Calu3 (cell line): ENCODE data around the gene MOCS1. TPM values are rescaled to one million over a fixed set of nuclear protein-coding genes. Genes with fewer than 3 reads are reported as not detected.

Experiments used
- BruUV-seq: library from RNA; stranded (reverse); fragments of 400-500 nt; replicated peaks from 2 replicates; lab custom pipeline; 2021; lab: Mats Ljungman, UMichigan
- CTCF ChIA-PET: fragments of 300-600 bp; sonication (Branson Sonifier 250); formaldehyde crosslinking; loops from one replicate; lab custom pipeline; 2022; ENCODE audit warnings: antibody characterized with exemption; lab: Charles Lee
- DNase-seq: peaks from one replicate; pipeline ENCODE4 v3.0.0; 2022
- H3K27ac Mint-ChIP-seq: one replicate; pipeline ENCODE4 v1.8.0; 2022; ENCODE audit warnings: mixed read lengths; ENCODE audit not compliant: unreplicated experiment
- H3K27me3 Mint-ChIP-seq: one replicate; pipeline ENCODE4 v1.8.0; 2022; ENCODE audit warnings: mixed read lengths; ENCODE audit not compliant: unreplicated experiment
- H3K36me3 Mint-ChIP-seq: one replicate; pipeline ENCODE4 v1.8.0; 2022; ENCODE audit warnings: mild to moderate bottlenecking, moderate library complexity, mixed read lengths; ENCODE audit not compliant: insufficient read depth, unreplicated experiment
- H3K4me1 Mint-ChIP-seq: one replicate; pipeline ENCODE4 v1.8.0; 2022; ENCODE audit warnings: mild to moderate bottlenecking, low read depth, mixed read lengths; ENCODE audit not compliant: unreplicated experiment
- H3K4me3 Mint-ChIP-seq: one replicate; pipeline ENCODE4 v1.8.0; 2022; ENCODE audit warnings: mild to moderate bottlenecking, low read depth, moderate library complexity, mixed read lengths; ENCODE audit not compliant: unreplicated experiment
- H3K9me3 Mint-ChIP-seq: one replicate; pipeline ENCODE4 v1.8.0; 2022; ENCODE audit warnings: low read depth, mixed read lengths; ENCODE audit not compliant: unreplicated experiment
- CTCF ChIP-seq: fragments of 200-600 bp; IDR thresholded peaks from one replicate; pipeline ENCODE4 v1.8.0; 2022; ENCODE audit warnings: antibody characterized with exemption; ENCODE audit not compliant: unreplicated experiment
- intact Hi-C: fragments of 100-400 bp; cut with micrococcal nuclease; formaldehyde crosslinking; loops from one replicate; pipeline ENCODE4 v1.10.0; 2022; ENCODE audit not compliant: unreplicated experiment
- total RNA-seq: library from RNA; stranded (reverse); gene quantifications from 2 replicates; pipeline ENCODE4 v1.2.3, GENCODE V29; 2022

The MOCS1 gene
- total RNA-seq, 1 experiment from 2014 or later = 2.5 TPM

GRCh38 chr6:39904946-39905639, 29.2 kb downstream of the MOCS1 start:
- no peak for TF ChIP-seq CTCF
- DNase-seq = no peak
- Mint-ChIP-seq H3K27me3 (no peaks in the 10 kb centered on the region), H3K36me3 (no peaks in the 10 kb centered on the region), H3K9me3 (no peaks in the 10 kb centered on the region), H3K4me1 (no peaks in the 10 kb centered on the region), H3K27ac (no peak overlapping the region), H3K4me3 (no peak overlapping the region)
- BruUV-seq = no TSS peak
- CTCF ChIA-PET = no interaction called here
- intact Hi-C loops = no loop called here

DNA sequence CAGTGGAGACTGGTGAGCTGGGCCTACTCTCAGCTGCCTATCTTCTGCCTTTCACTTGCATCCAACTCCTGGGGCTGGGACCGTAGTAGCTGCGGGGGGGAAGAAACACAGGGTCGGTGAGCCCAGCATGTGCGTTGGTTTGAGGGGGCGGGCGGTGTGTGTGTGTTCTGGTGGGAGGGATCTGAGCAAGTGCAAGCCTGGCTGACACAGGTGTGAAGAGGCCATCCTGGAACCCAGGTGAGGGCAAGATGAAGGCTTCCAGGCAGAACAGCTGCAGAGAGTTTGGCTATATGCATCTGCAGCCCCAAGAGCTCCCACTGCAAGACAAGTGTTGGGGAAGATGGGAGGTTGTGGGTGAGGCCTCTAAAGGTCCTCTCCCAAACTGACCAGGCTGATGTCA, 30.6 kb downstream of the MOCS1 start:
- no peak for TF ChIP-seq CTCF
- Mint-ChIP-seq H3K27me3 (no peaks in the 10 kb centered on the region), H3K36me3 (no peaks in the 10 kb centered on the region), H3K9me3 (no peaks in the 10 kb centered on the region), H3K4me1 (no peaks in the 10 kb centered on the region), H3K4me3 (no peak overlapping the region), H3K27ac (no peak overlapping the region)
- no peak for DNase-seq
- CTCF ChIA-PET = no interaction called here
- BruUV-seq = no TSS peak
- intact Hi-C loops = no loop called here

DNA sequence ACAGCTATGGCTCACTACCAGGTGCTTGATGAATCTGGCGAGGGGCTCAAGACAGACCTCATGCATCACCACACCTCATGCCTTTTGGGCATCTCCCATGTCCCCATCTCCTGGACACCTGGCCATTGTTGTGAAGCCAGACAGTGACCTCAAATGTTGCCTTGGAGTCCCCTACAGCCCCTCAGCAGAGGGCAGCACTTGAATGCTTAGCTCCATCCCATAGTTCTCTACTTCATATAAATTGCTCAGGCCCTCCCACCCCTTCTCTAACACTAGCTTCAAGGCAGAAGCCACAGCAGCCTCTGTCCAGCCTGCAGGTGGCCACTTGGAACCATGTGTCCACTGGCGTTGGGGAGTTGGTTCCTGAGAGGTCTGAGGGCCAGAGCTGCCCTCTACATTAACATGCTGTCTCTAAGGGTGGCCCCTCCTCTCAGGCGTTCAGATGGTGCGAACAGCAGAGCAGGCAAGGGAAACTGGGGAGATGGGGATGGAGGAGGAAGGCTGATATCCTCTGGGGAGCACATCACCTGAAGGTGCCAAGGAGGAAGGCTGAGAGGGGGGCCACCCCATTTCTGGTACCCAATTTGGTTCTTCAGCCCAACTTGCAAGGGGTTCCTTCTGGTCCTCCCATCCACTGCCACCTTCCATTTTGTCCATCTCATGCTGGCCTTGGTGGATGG, 31.3 kb downstream of the MOCS1 start:
- intact Hi-C loops = no loop called here
- no peaks in the 10 kb centered on the region for H3K4me1 Mint-ChIP-seq
- H3K4me3 Mint-ChIP-seq = no peak overlapping the region
- no TSS peak for BruUV-seq
- no peak overlapping the region for H3K27ac Mint-ChIP-seq
- DNase-seq = no peak
- H3K36me3 Mint-ChIP-seq = no peaks in the 10 kb centered on the region
- no peak for TF ChIP-seq CTCF
- peaks cover 5% of the 10 kb centered on the region for H3K27me3 Mint-ChIP-seq
- H3K9me3 Mint-ChIP-seq = no peaks in the 10 kb centered on the region
- CTCF ChIA-PET = no interaction called here

GRCh38 chr6:39902136-39902535, 32.1 kb downstream of the MOCS1 start:
- CTCF ChIA-PET = no interaction called here
- no TSS peak for BruUV-seq
- H3K27me3 Mint-ChIP-seq = peaks cover 13% of the 10 kb centered on the region
- intact Hi-C loops = no loop called here
- no peaks in the 10 kb centered on the region for H3K9me3 Mint-ChIP-seq
- H3K4me3 Mint-ChIP-seq = no peak overlapping the region
- TF ChIP-seq CTCF = no peak
- no peaks in the 10 kb centered on the region for H3K36me3 Mint-ChIP-seq
- H3K27ac Mint-ChIP-seq = no peak overlapping the region
- no peaks in the 10 kb centered on the region for H3K4me1 Mint-ChIP-seq
- no peak for DNase-seq
